ENCODE measurements around the gene B4GALNT1. TPM values are rescaled to one million over a fixed set of nuclear protein-coding genes. Genes with fewer than 3 reads are reported as not detected.

The B4GALNT1 gene
- total RNA-seq, 1 experiment from 2014 or later = 11.1 TPM

- no TSS peak for BruUV-seq (replicated peaks)
- no peak for TF ChIP-seq CTCF (IDR thresholded peaks at IDR 0.05; ENCODE audit: unreplicated experiment)
- CTCF ChIA-PET = interaction anchor here (0.7 to 1.1 kb wide), 2 partner anchors 8 to 31 kb away, joined by 3 read pairs; no protein-coding TSS in a partner anchor
- intact Hi-C loops (cut with micrococcal nuclease; ENCODE audit: unreplicated experiment) = no loop called here
- H3K9me3 Mint-ChIP-seq (ENCODE audit: low read depth, unreplicated experiment) = no peaks in the 10 kb centered on the region
- H3K36me3 Mint-ChIP-seq (ENCODE audit: insufficient read depth, unreplicated experiment) = no peaks in the 10 kb centered on the region
- H3K27me3 Mint-ChIP-seq (ENCODE audit: unreplicated experiment) = peaks cover 91% of the 10 kb centered on the region
- no peak for DNase-seq
- no peak overlapping the region for H3K27ac Mint-ChIP-seq (ENCODE audit: unreplicated experiment)
- H3K4me3 Mint-ChIP-seq (ENCODE audit: low read depth, unreplicated experiment) = no peak overlapping the region
- no peaks in the 10 kb centered on the region for H3K4me1 Mint-ChIP-seq (ENCODE audit: low read depth, unreplicated experiment)
Observed at GRCh38 chr12:57614178-57614947, 18.6 kb downstream of the B4GALNT1 start.

- Mint-ChIP-seq H3K27me3 (ENCODE audit: unreplicated experiment) (peaks cover 83% of the 10 kb centered on the region), H3K36me3 (ENCODE audit: insufficient read depth, unreplicated experiment) (no peaks in the 10 kb centered on the region), H3K4me3 (ENCODE audit: low read depth, unreplicated experiment) (no peak overlapping the region), H3K27ac (ENCODE audit: unreplicated experiment) (no peak overlapping the region), H3K9me3 (ENCODE audit: low read depth, unreplicated experiment) (no peaks in the 10 kb centered on the region), H3K4me1 (ENCODE audit: low read depth, unreplicated experiment) (no peaks in the 10 kb centered on the region)
- CTCF ChIA-PET = interaction anchor here (0.7 to 1.1 kb wide), 2 partner anchors 8 to 30 kb away, joined by 3 read pairs; no protein-coding TSS in a partner anchor
- DNase-seq = no peak
- TF ChIP-seq CTCF (IDR thresholded peaks at IDR 0.05; ENCODE audit: unreplicated experiment) = no peak
- no TSS peak for BruUV-seq (replicated peaks)
- intact Hi-C loops (cut with micrococcal nuclease; ENCODE audit: unreplicated experiment) = no loop called here
Observed at GRCh38 chr12:57613427-57614109, 19.4 kb downstream of the B4GALNT1 start.

- Mint-ChIP-seq H3K9me3 (ENCODE audit: low read depth, unreplicated experiment) (no peaks in the 10 kb centered on the region), H3K36me3 (ENCODE audit: insufficient read depth, unreplicated experiment) (no peaks in the 10 kb centered on the region), H3K4me1 (ENCODE audit: low read depth, unreplicated experiment) (no peaks in the 10 kb centered on the region), H3K27me3 (ENCODE audit: unreplicated experiment) (peaks cover 76% of the 10 kb centered on the region), H3K27ac (ENCODE audit: unreplicated experiment) (no peak overlapping the region), H3K4me3 (ENCODE audit: low read depth, unreplicated experiment) (no peak overlapping the region)
- CTCF ChIA-PET = no interaction called here
- no peak for TF ChIP-seq CTCF (IDR thresholded peaks at IDR 0.05; ENCODE audit: unreplicated experiment)
- intact Hi-C loops (cut with micrococcal nuclease; ENCODE audit: unreplicated experiment) = no loop called here
- DNase-seq = no peak
- no TSS peak for BruUV-seq (replicated peaks)
Observed at GRCh38 chr12:57612711-57613426, 20.1 kb downstream of the B4GALNT1 start.

GRCh38 chr12:57611827-57612710 is 20.9 kb downstream of the B4GALNT1 start:
- TF ChIP-seq CTCF (IDR thresholded peaks at IDR 0.05; ENCODE audit: unreplicated experiment) = no peak
- peaks cover 68% of the 10 kb centered on the region for H3K27me3 Mint-ChIP-seq (ENCODE audit: unreplicated experiment)
- CTCF ChIA-PET = no interaction called here
- no peak for DNase-seq
- no peak overlapping the region for H3K27ac Mint-ChIP-seq (ENCODE audit: unreplicated experiment)
- no peaks in the 10 kb centered on the region for H3K9me3 Mint-ChIP-seq (ENCODE audit: low read depth, unreplicated experiment)
- H3K4me1 Mint-ChIP-seq (ENCODE audit: low read depth, unreplicated experiment) = no peaks in the 10 kb centered on the region
- BruUV-seq (replicated peaks) = no TSS peak
- intact Hi-C loops (cut with micrococcal nuclease; ENCODE audit: unreplicated experiment) = no loop called here
- peak overlapping the region; percentile 59 for H3K4me3 Mint-ChIP-seq (ENCODE audit: low read depth, unreplicated experiment)
- H3K36me3 Mint-ChIP-seq (ENCODE audit: insufficient read depth, unreplicated experiment) = peaks cover 3% of the 10 kb centered on the region
